ENCODE results near the gene PKNOX2.

The PKNOX2 gene

GRCh38 chr11:125345421-125346178, 181.0 kb downstream of the PKNOX2 start:
- Histone ChIP-seq H3K4me1 (ENCODE audit: control insufficient read depth in 1 of 2, insufficient read depth in 2 of 2, low read length in 2 of 2) (peaks cover 13 to 40% of the 10 kb centered on the region in 2 experiments), H3K23ac (ENCODE audit: low read length) (no peak overlapping the region), H2AFZ (ENCODE audit: insufficient read depth, low read length, poor library complexity) (no peak overlapping the region), H2AK5ac (ENCODE audit: low read length) (no peak overlapping the region), H3K27ac (ENCODE audit: low read depth, low read length) (no peak overlapping the region), H3K14ac (ENCODE audit: low read length) (no peak overlapping the region), H3K36me3 (ENCODE audit: control insufficient read depth in 1 of 2, insufficient read depth in 2 of 2, low read length in 2 of 2) (no peaks in the 10 kb centered on the region), H4K8ac (ENCODE audit: low read depth, low read length) (no peak overlapping the region), H3K9ac (ENCODE audit: low read length) (no peak overlapping the region), H3K4ac (ENCODE audit: low read depth, low read length) (no peak overlapping the region), H3K79me1 (ENCODE audit: low read length) (peaks cover 5% of the 10 kb centered on the region), H3K18ac (ENCODE audit: low read length) (no peak overlapping the region), H3K4me3 (ENCODE audit: low read depth, low read length) (no peak overlapping the region), H3K9me3 (ENCODE audit: insufficient read depth, low read depth, low read length) (no peaks in the 10 kb centered on the region), H3K27me3 (ENCODE audit: insufficient read depth, low read length) (no peaks in the 10 kb centered on the region), H4K91ac (ENCODE audit: low read depth, low read length) (no peak overlapping the region), H4K12ac (ENCODE audit: low read depth, low read length) (no peak overlapping the region), H3K79me2 (ENCODE audit: control insufficient read depth, insufficient read depth, low read length, poor library complexity) (no peaks in the 10 kb centered on the region), H2BK5ac (ENCODE audit: low read depth, low read length, poor library complexity) (no peak overlapping the region), H3K4me2 (ENCODE audit: low read length) (no peak overlapping the region), H2BK120ac (ENCODE audit: insufficient read depth, low read length, poor library complexity) (no peak overlapping the region), H2BK12ac (ENCODE audit: low read length) (no peak overlapping the region)
- peak; percentile 60 to 71 for DNase-seq
- WGBS (ENCODE audit: extremely low coverage, insufficient coverage, insufficient read length), result no CpG with 5 or more reads among the region's 20 CpGs

GRCh38 chr11:125346179-125346530, 181.6 kb downstream of the PKNOX2 start:
- Histone ChIP-seq H2BK5ac (ENCODE audit: low read depth, low read length, poor library complexity) (no peak overlapping the region), H3K18ac (ENCODE audit: low read length) (no peak overlapping the region), H3K27me3 (ENCODE audit: insufficient read depth, low read length) (no peaks in the 10 kb centered on the region), H3K9me3 (ENCODE audit: insufficient read depth, low read depth, low read length) (no peaks in the 10 kb centered on the region), H4K91ac (ENCODE audit: low read depth, low read length) (no peak overlapping the region), H3K36me3 (ENCODE audit: control insufficient read depth in 1 of 2, insufficient read depth in 2 of 2, low read length in 2 of 2) (no peaks in the 10 kb centered on the region), H2BK12ac (ENCODE audit: low read length) (no peak overlapping the region), H3K79me1 (ENCODE audit: low read length) (peaks cover 5% of the 10 kb centered on the region), H3K4me2 (ENCODE audit: low read length) (no peak overlapping the region), H3K9ac (ENCODE audit: low read length) (no peak overlapping the region), H2BK120ac (ENCODE audit: insufficient read depth, low read length, poor library complexity) (no peak overlapping the region), H3K79me2 (ENCODE audit: control insufficient read depth, insufficient read depth, low read length, poor library complexity) (no peaks in the 10 kb centered on the region), H3K23ac (ENCODE audit: low read length) (no peak overlapping the region), H3K4ac (ENCODE audit: low read depth, low read length) (no peak overlapping the region), H3K14ac (ENCODE audit: low read length) (no peak overlapping the region), H2AFZ (ENCODE audit: insufficient read depth, low read length, poor library complexity) (no peak overlapping the region), H4K8ac (ENCODE audit: low read depth, low read length) (no peak overlapping the region), H3K27ac (ENCODE audit: low read depth, low read length) (no peak overlapping the region), H3K4me1 (ENCODE audit: control insufficient read depth in 1 of 2, insufficient read depth in 2 of 2, low read length in 2 of 2) (peaks cover 13 to 41% of the 10 kb centered on the region in 2 experiments), H2AK5ac (ENCODE audit: low read length) (no peak overlapping the region), H4K12ac (ENCODE audit: low read depth, low read length) (no peak overlapping the region), H3K4me3 (ENCODE audit: low read depth, low read length) (no peak overlapping the region)
- DNase-seq, result no peak
- no CpG with 5 or more reads among the region's 6 CpGs for WGBS (ENCODE audit: extremely low coverage, insufficient coverage, insufficient read length)

GRCh38 chr11:125346565-125347260, 182.2 kb downstream of the PKNOX2 start:
- H2BK12ac ChIP-seq (ENCODE audit: low read length), result no peak overlapping the region
- no peak overlapping the region for H3K14ac ChIP-seq (ENCODE audit: low read length)
- no peaks in the 10 kb centered on the region for H3K9me3 ChIP-seq (ENCODE audit: insufficient read depth, low read depth, low read length)
- H3K27ac ChIP-seq (ENCODE audit: low read depth, low read length), result no peak overlapping the region
- H3K23ac ChIP-seq (ENCODE audit: low read length), result no peak overlapping the region
- H3K36me3 ChIP-seq (ENCODE audit: control insufficient read depth in 1 of 2, insufficient read depth in 2 of 2, low read length in 2 of 2), result no peaks in the 10 kb centered on the region
- no peak overlapping the region for H3K4me3 ChIP-seq (ENCODE audit: low read depth, low read length)
- no CpG with 5 or more reads among the region's 9 CpGs for WGBS (ENCODE audit: extremely low coverage, insufficient coverage, insufficient read length)
- H4K8ac ChIP-seq (ENCODE audit: low read depth, low read length), result no peak overlapping the region
- no peak overlapping the region for H2BK5ac ChIP-seq (ENCODE audit: low read depth, low read length, poor library complexity)
- no peak overlapping the region for H2BK120ac ChIP-seq (ENCODE audit: insufficient read depth, low read length, poor library complexity)
- H4K12ac ChIP-seq (ENCODE audit: low read depth, low read length), result no peak overlapping the region
- peak overlapping the region; percentile 33 for H4K91ac ChIP-seq (ENCODE audit: low read depth, low read length)
- no peak overlapping the region for H3K4ac ChIP-seq (ENCODE audit: low read depth, low read length)
- no peak overlapping the region for H3K4me2 ChIP-seq (ENCODE audit: low read length)
- H2AK5ac ChIP-seq (ENCODE audit: low read length), result no peak overlapping the region
- no peak overlapping the region for H3K9ac ChIP-seq (ENCODE audit: low read length)
- H3K27me3 ChIP-seq (ENCODE audit: insufficient read depth, low read length), result no peaks in the 10 kb centered on the region
- no peak overlapping the region for H3K18ac ChIP-seq (ENCODE audit: low read length)
- peaks cover 13 to 39% of the 10 kb centered on the region in 2 experiments for H3K4me1 ChIP-seq (ENCODE audit: control insufficient read depth in 1 of 2, insufficient read depth in 2 of 2, low read length in 2 of 2)
- H3K79me1 ChIP-seq (ENCODE audit: low read length), result peaks cover 5% of the 10 kb centered on the region
- DNase-seq, result no peak
- no peaks in the 10 kb centered on the region for H3K79me2 ChIP-seq (ENCODE audit: control insufficient read depth, insufficient read depth, low read length, poor library complexity)
- no peak overlapping the region for H2AFZ ChIP-seq (ENCODE audit: insufficient read depth, low read length, poor library complexity)

- Histone ChIP-seq H2BK5ac (ENCODE audit: low read depth, low read length, poor library complexity) (no peak overlapping the region), H3K18ac (ENCODE audit: low read length) (no peak overlapping the region), H3K27me3 (ENCODE audit: insufficient read depth, low read length) (no peaks in the 10 kb centered on the region), H2AFZ (ENCODE audit: insufficient read depth, low read length, poor library complexity) (no peak overlapping the region), H4K8ac (ENCODE audit: low read depth, low read length) (no peak overlapping the region), H3K14ac (ENCODE audit: low read length) (no peak overlapping the region), H3K79me1 (ENCODE audit: low read length) (peaks cover 5% of the 10 kb centered on the region), H4K12ac (ENCODE audit: low read depth, low read length) (no peak overlapping the region), H3K9ac (ENCODE audit: low read length) (no peak overlapping the region), H3K36me3 (ENCODE audit: control insufficient read depth in 1 of 2, insufficient read depth in 2 of 2, low read length in 2 of 2) (no peaks in the 10 kb centered on the region), H2AK5ac (ENCODE audit: low read length) (no peak overlapping the region), H3K4me3 (ENCODE audit: low read depth, low read length) (no peak overlapping the region), H3K4me2 (ENCODE audit: low read length) (no peak overlapping the region), H3K27ac (ENCODE audit: low read depth, low read length) (no peak overlapping the region), H2BK120ac (ENCODE audit: insufficient read depth, low read length, poor library complexity) (no peak overlapping the region), H4K91ac (ENCODE audit: low read depth, low read length) (no peak overlapping the region), H3K23ac (ENCODE audit: low read length) (no peak overlapping the region), H3K4ac (ENCODE audit: low read depth, low read length) (no peak overlapping the region), H3K4me1 (ENCODE audit: control insufficient read depth in 1 of 2, insufficient read depth in 2 of 2, low read length in 2 of 2) (peaks cover 13 to 35% of the 10 kb centered on the region in 2 experiments), H2BK12ac (ENCODE audit: low read length) (no peak overlapping the region), H3K9me3 (ENCODE audit: insufficient read depth, low read depth, low read length) (no peaks in the 10 kb centered on the region), H3K79me2 (ENCODE audit: control insufficient read depth, insufficient read depth, low read length, poor library complexity) (no peaks in the 10 kb centered on the region)
- DNase-seq, result no peak
- no CpG with 5 or more reads among the region's 2 CpGs for WGBS (ENCODE audit: extremely low coverage, insufficient coverage, insufficient read length)
These were observed 182.7 kb downstream of the PKNOX2 start for GRCh38 chr11:125347261-125347585.
